Lower leg skin (tissue), 3 donors: ENCODE results near the gene INSC.

Experiments
- CTCF ChIP-seq, 3 donors: fragments of 450-650 bp; IDR thresholded peaks; one replicate each; pipeline ENCODE4 v1.5.1; 2016; ENCODE audit warnings: antibody characterized with exemption in 3 of 3, mild to moderate bottlenecking in 3 of 3, moderate library complexity in 2 of 3
- POLR2A ChIP-seq, 2 donors: fragments of 450-650 bp; IDR thresholded peaks; one replicate each; pipeline ENCODE4 v1.6.1; 2016 to 2017; ENCODE audit warnings: antibody characterized with exemption in 2 of 2, mild to moderate bottlenecking in 1 of 2, moderate library complexity in 1 of 2

DNA sequence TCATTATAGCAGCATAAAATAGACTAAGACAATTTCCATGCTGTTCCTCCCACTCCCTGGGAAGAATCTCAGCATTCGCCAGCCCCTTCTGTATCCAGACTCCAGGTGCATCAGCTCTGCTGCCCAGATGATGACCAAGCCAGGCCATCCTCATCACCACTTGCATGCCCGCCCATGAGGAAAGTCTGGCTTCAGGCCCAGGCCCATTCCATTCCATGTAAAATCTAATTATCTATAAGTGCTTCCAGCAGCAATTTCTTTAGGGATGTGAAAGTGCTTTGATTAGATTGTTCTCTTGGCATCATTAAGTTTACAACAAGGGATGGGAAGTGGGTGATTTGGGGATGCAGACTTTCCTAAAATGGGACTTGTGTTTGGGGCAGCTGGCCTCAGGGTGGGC is 100.3 kb downstream of the INSC start:
- no peak for TF ChIP-seq POLR2A (IDR thresholded peaks at IDR 0.05)
- TF ChIP-seq CTCF (IDR thresholded peaks at IDR 0.05): no peak
